IMR-90 (cell line): Measurements from ENCODE around the gene ANK2. TPM values are rescaled to one million over a fixed set of nuclear protein-coding genes. Genes with fewer than 3 reads are reported as not detected.

Experiments
- ATAC-seq: fragments of 200-7000 bp; cut with Tn5 transposase; 2 replicates; pipeline ENCODE4 v1.9.1; 2020; ENCODE audit warnings: low read depth, mild to moderate bottlenecking, moderate library complexity
- BruUV-seq: library from RNA; stranded (reverse); fragments of 400-500 nt; replicated peaks from 2 replicates; lab custom pipeline; 2021; lab: Mats Ljungman, UMichigan
- CTCF ChIA-PET: fragments of 300-600 bp; formaldehyde crosslinking; extraction: SDS; loops from one replicate; lab custom pipeline; 2021; ENCODE audit warnings: antibody characterized with exemption; lab: Yijun Ruan, JAX
- POLR2A ChIA-PET: fragments of 300-600 bp; sonication (Branson Sonifier 250); formaldehyde crosslinking; loops from one replicate; lab custom pipeline; 2022; ENCODE audit warnings: antibody characterized with exemption; ENCODE audit not compliant: unreplicated experiment; lab: Charles Lee
- DNase-seq: peaks from one replicate; pipeline ENCODE4 v3.0.0; 2013
- H2AFZ ChIP-seq: replicated peaks from 2 replicates; pipeline ENCODE3; 2013; ENCODE audit warnings: low read length, mild to moderate bottlenecking; ENCODE audit not compliant: poor library complexity
- H2AK5ac ChIP-seq: 2 replicates; pipeline ENCODE4 v1.6.1; 2013; ENCODE audit warnings: low read depth, low read length, inconsistent platforms
- H2AK9ac ChIP-seq: replicated peaks from 2 replicates; pipeline ENCODE3; 2013; ENCODE audit warnings: mild to moderate bottlenecking, low read depth, low read length, moderate library complexity; ENCODE audit not compliant: poor library complexity
- H2BK120ac ChIP-seq: 2 replicates; pipeline ENCODE4 v1.6.1; 2013; ENCODE audit warnings: low read depth, low read length, inconsistent platforms
- H2BK15ac ChIP-seq: 3 replicates; pipeline ENCODE4 v1.6.1; 2013; ENCODE audit warnings: low read depth, low read length, inconsistent platforms
- H2BK20ac ChIP-seq: 2 replicates; pipeline ENCODE4 v1.6.1; 2013; ENCODE audit warnings: low read depth, mild to moderate bottlenecking, inconsistent platforms, low read length, moderate library complexity
- H2BK5ac ChIP-seq: 2 replicates; pipeline ENCODE4 v1.6.1; 2013; ENCODE audit warnings: mild to moderate bottlenecking, low read depth, low read length, inconsistent platforms; ENCODE audit not compliant: poor library complexity, severe bottlenecking
- H3K14ac ChIP-seq: replicated peaks from 2 replicates; pipeline ENCODE4 v1.6.1; 2013; ENCODE audit warnings: low read depth, low read length, inconsistent platforms
- H3K18ac ChIP-seq: 2 replicates; pipeline ENCODE4 v1.6.1; 2013; ENCODE audit warnings: low read depth, low read length, control low read depth
- H3K23ac ChIP-seq: 2 replicates; pipeline ENCODE4 v1.6.1; 2013; ENCODE audit warnings: low read depth, low read length, inconsistent platforms
- H3K27ac ChIP-seq: 2 replicates; pipeline ENCODE4 v1.5.1; 2013; ENCODE audit warnings: mild to moderate bottlenecking, control low read depth, low read length; ENCODE audit not compliant: insufficient read depth
- H3K27me3 ChIP-seq: 2 replicates; pipeline ENCODE4 v1.6.1; 2013; ENCODE audit warnings: low read length; ENCODE audit not compliant: control insufficient read depth, insufficient read depth
- H3K36me3 ChIP-seq: 2 replicates; pipeline ENCODE4 v1.6.1; 2013; ENCODE audit warnings: low read length, mixed read lengths; ENCODE audit not compliant: control insufficient read depth, insufficient read depth
- H3K4ac ChIP-seq: 2 replicates; pipeline ENCODE4 v1.6.1; 2013; ENCODE audit warnings: low read depth, low read length, inconsistent platforms
- H3K4me1 ChIP-seq: 2 replicates; pipeline ENCODE4 v1.6.1; 2013; ENCODE audit warnings: low read length, mixed read lengths; ENCODE audit not compliant: control insufficient read depth, insufficient read depth
- H3K4me2 ChIP-seq: 2 replicates; pipeline ENCODE4 v1.6.1; 2013; ENCODE audit warnings: low read depth, mild to moderate bottlenecking, control low read depth, low read length, moderate library complexity
- H3K4me3 ChIP-seq: 2 replicates; pipeline ENCODE4 v1.5.1; 2013; ENCODE audit warnings: low read depth, mild to moderate bottlenecking, control low read depth, low read length, moderate library complexity; ENCODE audit not compliant: insufficient read depth
- H3K56ac ChIP-seq: 2 replicates; pipeline ENCODE4 v1.6.1; 2013; ENCODE audit warnings: low read length, inconsistent platforms; ENCODE audit not compliant: insufficient read depth; ENCODE audit errors: extremely low read depth
- H3K79me1 ChIP-seq, 2 experiments: 2 replicates each; pipeline ENCODE4 v1.6.1; 2013; ENCODE audit warnings: low read length in 2 of 2, inconsistent platforms in 1 of 2, low read depth in 1 of 2
- H3K9ac ChIP-seq: 2 replicates; pipeline ENCODE4 v1.6.1; 2013; ENCODE audit warnings: low read depth, low read length, control low read depth
- H3K9me1 ChIP-seq: 2 replicates; pipeline ENCODE4 v1.6.1; 2013; ENCODE audit warnings: low read length, inconsistent platforms; ENCODE audit not compliant: insufficient read depth
- H3K9me3 ChIP-seq: 2 replicates; pipeline ENCODE4 v1.6.1; 2013; ENCODE audit warnings: low read length; ENCODE audit not compliant: control insufficient read depth, insufficient read depth
- H4K20me1 ChIP-seq: 2 replicates; pipeline ENCODE4 v1.6.1; 2013; ENCODE audit warnings: low read length, inconsistent platforms; ENCODE audit not compliant: insufficient read depth
- H4K5ac ChIP-seq: 2 replicates; pipeline ENCODE4 v1.6.1; 2013; ENCODE audit warnings: mild to moderate bottlenecking, low read depth, low read length, control low read depth
- H4K8ac ChIP-seq, 2 experiments: 2 replicates each; pipeline ENCODE4 v1.6.1; 2013; ENCODE audit warnings: low read depth in 2 of 2, low read length in 2 of 2, control low read depth in 1 of 2, inconsistent platforms in 1 of 2
- H4K91ac ChIP-seq: 2 replicates; pipeline ENCODE4 v1.6.1; 2013; ENCODE audit warnings: low read depth, low read length, inconsistent platforms; ENCODE audit not compliant: insufficient read depth
- CHD1 ChIP-seq: IDR thresholded peaks from 2 replicates; pipeline ENCODE4 v1.6.1; 2012; ENCODE audit warnings: low read depth, low read length, improper control_type of control experiment
- MAZ ChIP-seq: IDR thresholded peaks from 2 replicates; pipeline ENCODE4 v1.6.1; 2012; ENCODE audit warnings: low read depth, mild to moderate bottlenecking, low read length, improper control_type of control experiment, moderate library complexity, borderline replicate concordance
- NFE2L2 ChIP-seq: fragments of 150-350 bp; IDR thresholded peaks from 2 replicates; pipeline ENCODE4 v1.6.1; 2016; ENCODE audit warnings: low read depth, mild to moderate bottlenecking, low read length
- dilution Hi-C: fragments of 300-500 bp; cut with HindIII; formaldehyde crosslinking; loops from one replicate; pipeline ENCODE4 v1.14.3; 2018; ENCODE audit warnings: low sequenced_read_pairs; ENCODE audit not compliant: unreplicated experiment
- in situ Hi-C: fragments of 300-500 bp; cut with MboI; formaldehyde crosslinking; loops from 3 replicates; pipeline ENCODE4 v1.14.3; 2019; ENCODE audit warnings: low sequenced_read_pairs, inconsistent platforms, mixed read lengths
- intact Hi-C: fragments of 100-400 bp; cut with micrococcal nuclease; formaldehyde crosslinking; loops from 2 replicates; pipeline ENCODE4 v1.10.0; 2022
- polyA plus RNA-seq, 3 experiments: library from polyadenylated mRNA; depleted of rRNA; stranded (reverse); fragments of >200 nt; gene quantifications; 2 replicates each; pipeline ENCODE4 v1.2.3, GENCODE V29; 2012; ENCODE audit warnings: low replicate concordance in 1 of 3
- total RNA-seq: library from RNA; depleted of rRNA; stranded (reverse); fragments of >200 nt; gene quantifications from 2 replicates; pipeline ENCODE4 v1.2.3, GENCODE V29; 2012
- TF ChIP-seq, protein P1 (sequence below): fragments of 150-350 bp; IDR thresholded peaks from 2 replicates; pipeline ENCODE4 v1.6.1; 2016; ENCODE audit warnings: low read depth, mild to moderate bottlenecking, low read length, moderate library complexity, borderline replicate concordance

The ANK2 gene
- total and polyA plus RNA-seq, 2 of the 4 experiments (the other 2 are of a cell fraction): 0.82 to 6.6 TPM

DNA sequence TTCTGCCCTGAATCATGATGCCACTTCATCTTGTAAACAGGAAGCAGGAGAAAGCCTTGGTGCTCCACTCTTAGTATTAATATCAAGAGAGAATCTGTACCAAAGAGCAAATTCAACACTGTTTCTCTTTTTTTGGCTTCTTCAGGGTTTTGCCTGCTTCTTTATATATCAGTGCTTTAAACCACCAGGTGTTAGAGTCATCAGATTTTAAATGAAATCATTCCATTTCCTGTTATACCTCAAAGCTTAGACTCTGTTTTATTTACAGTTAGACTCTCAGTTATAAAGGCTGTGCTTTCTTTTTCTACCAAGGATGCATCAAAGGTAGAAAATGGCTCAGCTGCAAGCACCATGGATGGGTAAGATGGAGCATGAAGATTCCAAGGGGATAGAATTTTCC is 361.2 kb downstream of the ANK2 start:
- Histone ChIP-seq H3K18ac (no peak overlapping the region), H3K9me1 (no peaks in the 10 kb centered on the region), H2BK5ac (no peak overlapping the region), H2AK9ac (no peak overlapping the region), H2AK5ac (peak overlapping the region; percentile 11; the same call in 1 of the 2 replicates), H3K36me3 (no peaks in the 10 kb centered on the region), H3K27ac (no peak overlapping the region), H3K4me2 (no peak overlapping the region), H4K5ac (no peak overlapping the region), H3K79me1 (no peaks in the 10 kb centered on the region), H3K4me1 (0 out of 2 replicates have a peak, but pooled peaks cover 2% of the 10 kb centered on the region), H2BK15ac (no peak overlapping the region), H3K23ac (no peak overlapping the region), H2BK20ac (no peak overlapping the region), H3K9ac (no peak overlapping the region), H3K56ac (no peak overlapping the region), H3K4me3 (no peak overlapping the region), H4K20me1 (no peaks in the 10 kb centered on the region), H4K91ac (no peak overlapping the region), H4K8ac (no peak overlapping the region), H3K27me3 (no peaks in the 10 kb centered on the region), H2AFZ (no peak overlapping the region), H2BK120ac (no peak overlapping the region), H3K9me3 (no peaks in the 10 kb centered on the region), H3K14ac (no peak overlapping the region), H3K4ac (no peak overlapping the region)
- in situ Hi-C loops: no loop called here
- POLR2A ChIA-PET: no interaction called here
- ATAC-seq: no peak
- no TSS peak for BruUV-seq
- TF ChIP-seq CHD1 (no peak), MAZ (no peak), NFE2L2 (no peak)
- TF ChIP-seq, protein P1, sequence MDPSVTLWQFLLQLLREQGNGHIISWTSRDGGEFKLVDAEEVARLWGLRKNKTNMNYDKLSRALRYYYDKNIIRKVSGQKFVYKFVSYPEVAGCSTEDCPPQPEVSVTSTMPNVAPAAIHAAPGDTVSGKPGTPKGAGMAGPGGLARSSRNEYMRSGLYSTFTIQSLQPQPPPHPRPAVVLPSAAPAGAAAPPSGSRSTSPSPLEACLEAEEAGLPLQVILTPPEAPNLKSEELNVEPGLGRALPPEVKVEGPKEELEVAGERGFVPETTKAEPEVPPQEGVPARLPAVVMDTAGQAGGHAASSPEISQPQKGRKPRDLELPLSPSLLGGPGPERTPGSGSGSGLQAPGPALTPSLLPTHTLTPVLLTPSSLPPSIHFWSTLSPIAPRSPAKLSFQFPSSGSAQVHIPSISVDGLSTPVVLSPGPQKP: no peak
- intact Hi-C loops: no loop called here
- CTCF ChIA-PET: no interaction called here
- dilution Hi-C loops: no loop called here
- DNase-seq: no peak
